Stomach smooth muscle (tissue), 2 donors: ENCODE measurements around the gene FUCA2.
A peak's percentile ranks its signal among the peaks of the same experiment; 100 is the strongest.
"Not testable (repeated sequence)": the region's sequence is repeated elsewhere in the genome, so short reads cannot be mapped to it uniquely, and the experiment has no call there.

Experiments used
- H3K27ac ChIP-seq: one replicate; pipeline ENCODE4 v1.7.0; 2013; ENCODE audit warnings: mild to moderate bottlenecking, low read length, inconsistent platforms
- H3K27me3 ChIP-seq, 2 donors: one replicate each; pipeline ENCODE4 v1.7.0; 2013; ENCODE audit warnings: low read length in 2 of 2; ENCODE audit not compliant: insufficient read depth in 2 of 2, control insufficient read depth in 1 of 2
- H3K36me3 ChIP-seq, 2 donors: one replicate each; pipeline ENCODE4 v1.7.0; 2013; ENCODE audit warnings: low read length in 2 of 2; ENCODE audit not compliant: control insufficient read depth in 2 of 2, insufficient read depth in 2 of 2
- H3K4me1 ChIP-seq: one replicate; pipeline ENCODE4 v1.7.0; 2013; ENCODE audit warnings: low read length; ENCODE audit not compliant: control insufficient read depth, insufficient read depth
- H3K4me3 ChIP-seq, 2 donors: one replicate each; pipeline ENCODE4 v1.7.0; 2013; ENCODE audit warnings: low read length in 2 of 2
- H3K9ac ChIP-seq, 2 donors: one replicate each; pipeline ENCODE4 v1.7.0; 2013; ENCODE audit warnings: low read length in 2 of 2, mild to moderate bottlenecking in 1 of 2
- H3K9me3 ChIP-seq, 2 donors: one replicate each; pipeline ENCODE4 v1.7.0; 2013; ENCODE audit warnings: low read length in 2 of 2; ENCODE audit not compliant: control insufficient read depth in 2 of 2
- donor health status: healthy.
- donor health status: Pancreatic carcinoma.

Gene FUCA2

GRCh38 chr6:143515766-143516355 is 4.3 kb upstream of the FUCA2 start:
- H3K36me3 ChIP-seq = no peaks in the 10 kb centered on the region
- H3K27ac ChIP-seq = peak overlapping the region; percentile 49
- H3K4me3 ChIP-seq = no peak overlapping the region
- H3K9me3 ChIP-seq = no peaks in the 10 kb centered on the region
- no peaks in the 10 kb centered on the region for H3K27me3 ChIP-seq
- H3K4me1 ChIP-seq = peaks cover 19% of the 10 kb centered on the region
- no peak overlapping the region for H3K9ac ChIP-seq

GRCh38 chr6:143515061-143515760 is 3.7 kb upstream of the FUCA2 start:
- Histone ChIP-seq H3K36me3 (no peaks in the 10 kb centered on the region), H3K27ac (peak overlapping the region; percentile 49)

GRCh38 chr6:143513410-143513809 is 1.9 kb upstream of the FUCA2 start:
- Histone ChIP-seq H3K9me3 (no peaks in the 10 kb centered on the region), H3K27ac (no peak overlapping the region), H3K27me3 (no peaks in the 10 kb centered on the region), H3K36me3 (no peaks in the 10 kb centered on the region), H3K4me3 (no peak overlapping the region), H3K4me1 (peaks cover 19% of the 10 kb centered on the region), H3K9ac (no peak overlapping the region)

More at GRCh38 chr6:143515061-143515760, 3.7 kb upstream of the FUCA2 start:
- Histone ChIP-seq H3K4me1 (peaks cover 19% of the 10 kb centered on the region), H3K27me3 (no peaks in the 10 kb centered on the region), H3K4me3 (peak overlapping the region in 1 of 2 donors; percentile 15), H3K9ac (no peak overlapping the region), H3K9me3 (no peaks in the 10 kb centered on the region)

- not testable (repeated sequence) for H3K27ac ChIP-seq
Measured at GRCh38 chr6:143510326-143510725, 1.2 kb downstream of the FUCA2 start.

GRCh38 chr6:143507358-143508145 is 4.0 kb downstream of the FUCA2 start:
- H3K9me3 ChIP-seq = no peaks in the 10 kb centered on the region
- no peak overlapping the region for H3K9ac ChIP-seq
- H3K4me1 ChIP-seq = peaks cover 8% of the 10 kb centered on the region
- no peak overlapping the region for H3K4me3 ChIP-seq
- H3K27ac ChIP-seq = no peak overlapping the region
- H3K27me3 ChIP-seq = no peaks in the 10 kb centered on the region
- peaks cover 14 to 19% of the 10 kb centered on the region in 2 donors for H3K36me3 ChIP-seq

More at GRCh38 chr6:143510326-143510725, 1.2 kb downstream of the FUCA2 start:
- H3K9me3 ChIP-seq, H3K27me3 ChIP-seq, H3K9ac ChIP-seq: not testable (repeated sequence)
- Histone ChIP-seq H3K36me3 (peaks cover 14 to 17% of the 10 kb centered on the region in 2 donors), H3K4me3 (peak overlapping the region; percentile 94 to 99), H3K4me1 (peaks cover 16% of the 10 kb centered on the region)

GRCh38 chr6:143506620-143507019 is 4.9 kb downstream of the FUCA2 start:
- no peak overlapping the region for H3K4me3 ChIP-seq
- peaks cover 17 to 19% of the 10 kb centered on the region in 2 donors for H3K36me3 ChIP-seq
- no peak overlapping the region for H3K9ac ChIP-seq
- H3K27me3 ChIP-seq = no peaks in the 10 kb centered on the region
- peaks cover 3% of the 10 kb centered on the region for H3K4me1 ChIP-seq
- H3K27ac ChIP-seq = no peak overlapping the region
- H3K9me3 ChIP-seq = no peaks in the 10 kb centered on the region

- H3K4me3 ChIP-seq = no peak overlapping the region
- H3K4me1 ChIP-seq = no peaks in the 10 kb centered on the region
- no peaks in the 10 kb centered on the region for H3K27me3 ChIP-seq
- H3K9me3 ChIP-seq = no peaks in the 10 kb centered on the region
- no peak overlapping the region for H3K27ac ChIP-seq
- H3K9ac ChIP-seq = no peak overlapping the region
- H3K36me3 ChIP-seq = peaks cover 17 to 19% of the 10 kb centered on the region in 2 donors
Measured at GRCh38 chr6:143506199-143506598, 5.3 kb downstream of the FUCA2 start.

GRCh38 chr6:143505537-143505936 is 6.0 kb downstream of the FUCA2 start:
- peaks cover 19 to 21% of the 10 kb centered on the region in 2 donors for H3K36me3 ChIP-seq
- H3K9ac ChIP-seq = no peak overlapping the region
- no peaks in the 10 kb centered on the region for H3K27me3 ChIP-seq
- H3K9me3 ChIP-seq = no peaks in the 10 kb centered on the region
- H3K4me1 ChIP-seq = no peaks in the 10 kb centered on the region
- H3K4me3 ChIP-seq = no peak overlapping the region
- no peak overlapping the region for H3K27ac ChIP-seq

- Histone ChIP-seq H3K27ac (no peak overlapping the region), H3K36me3 (peaks cover 19 to 23% of the 10 kb centered on the region in 2 donors), H3K9ac (no peak overlapping the region), H3K9me3 (no peaks in the 10 kb centered on the region), H3K4me1 (no peaks in the 10 kb centered on the region), H3K4me3 (no peak overlapping the region), H3K27me3 (no peaks in the 10 kb centered on the region)
Measured at GRCh38 chr6:143505111-143505510, 6.4 kb downstream of the FUCA2 start.

GRCh38 chr6:143504369-143504768 is 7.2 kb downstream of the FUCA2 start:
- no peak overlapping the region for H3K4me3 ChIP-seq
- H3K9me3 ChIP-seq = no peaks in the 10 kb centered on the region
- H3K9ac ChIP-seq = no peak overlapping the region
- no peaks in the 10 kb centered on the region for H3K4me1 ChIP-seq
- H3K27me3 ChIP-seq = no peaks in the 10 kb centered on the region
- H3K36me3 ChIP-seq = peaks cover 19 to 29% of the 10 kb centered on the region in 2 donors
- H3K27ac ChIP-seq = no peak overlapping the region
